8988T (cell line): Measurements from ENCODE around the gene LHPP.

Source experiments
- DNase-seq: peaks from one replicate; pipeline ENCODE4 v3.0.0; 2011

The LHPP gene

GRCh38 chr10:124648738-124649137, 187.1 kb downstream of the LHPP start:
- no peak for DNase-seq

GRCh38 chr10:124649214-124649613, 187.6 kb downstream of the LHPP start:
- no peak for DNase-seq

- no peak for DNase-seq
Measured at GRCh38 chr10:124650263-124650662, 188.6 kb downstream of the LHPP start.

- DNase-seq, result no peak
Measured at GRCh38 chr10:124650820-124651401, 189.3 kb downstream of the LHPP start.

- no peak for DNase-seq
Measured at GRCh38 chr10:124651402-124651891, 189.8 kb downstream of the LHPP start.

- DNase-seq, result no peak
Measured at GRCh38 chr10:124652200-124652599, 190.6 kb downstream of the LHPP start.

GRCh38 chr10:124652701-124653100, 191.1 kb downstream of the LHPP start:
- no peak for DNase-seq

- DNase-seq, result no peak
Measured at GRCh38 chr10:124653311-124653710, 191.7 kb downstream of the LHPP start.

- DNase-seq, result no peak
Measured at GRCh38 chr10:124653811-124654651, 192.4 kb downstream of the LHPP start.

GRCh38 chr10:124654686-124655085, 193.1 kb downstream of the LHPP start:
- DNase-seq, result no peak

GRCh38 chr10:124655191-124656112, 193.8 kb downstream of the LHPP start:
- DNase-seq, result no peak

GRCh38 chr10:124656113-124656490, 194.5 kb downstream of the LHPP start:
- no peak for DNase-seq

- no peak for DNase-seq
Measured at GRCh38 chr10:124656541-124656940, 194.9 kb downstream of the LHPP start.

GRCh38 chr10:124657806-124658205, 196.2 kb downstream of the LHPP start:
- no peak for DNase-seq

GRCh38 chr10:124658591-124659242, 197.1 kb downstream of the LHPP start:
- DNase-seq, result no peak

- DNase-seq, result no peak
Measured at GRCh38 chr10:124659380-124659779, 197.8 kb downstream of the LHPP start.

GRCh38 chr10:124660404-124661125, 198.9 kb downstream of the LHPP start:
- DNase-seq, result no peak

- no peak for DNase-seq
Measured at GRCh38 chr10:124661660-124662180, 200.1 kb downstream of the LHPP start.

- DNase-seq, result no peak
Measured at GRCh38 chr10:124663228-124663627, 201.6 kb downstream of the LHPP start.
